GM21619 (cell line): ENCODE data around the gene RPTOR.

Experiments used
- ATAC-seq: cut with Tn5 transposase; IDR thresholded peaks from one replicate; pipeline ENCODE4 v1.9.1; 2021; ENCODE audit not compliant: unreplicated experiment

Gene RPTOR

GRCh38 chr17:80962356-80963329 is 418.0 kb downstream of the RPTOR start:
- no peak for ATAC-seq

GRCh38 chr17:80963812-80964543 is 419.3 kb downstream of the RPTOR start:
- no peak for ATAC-seq

- ATAC-seq = no peak
Observed at GRCh38 chr17:80964544-80964856, 419.9 kb downstream of the RPTOR start.

DNA sequence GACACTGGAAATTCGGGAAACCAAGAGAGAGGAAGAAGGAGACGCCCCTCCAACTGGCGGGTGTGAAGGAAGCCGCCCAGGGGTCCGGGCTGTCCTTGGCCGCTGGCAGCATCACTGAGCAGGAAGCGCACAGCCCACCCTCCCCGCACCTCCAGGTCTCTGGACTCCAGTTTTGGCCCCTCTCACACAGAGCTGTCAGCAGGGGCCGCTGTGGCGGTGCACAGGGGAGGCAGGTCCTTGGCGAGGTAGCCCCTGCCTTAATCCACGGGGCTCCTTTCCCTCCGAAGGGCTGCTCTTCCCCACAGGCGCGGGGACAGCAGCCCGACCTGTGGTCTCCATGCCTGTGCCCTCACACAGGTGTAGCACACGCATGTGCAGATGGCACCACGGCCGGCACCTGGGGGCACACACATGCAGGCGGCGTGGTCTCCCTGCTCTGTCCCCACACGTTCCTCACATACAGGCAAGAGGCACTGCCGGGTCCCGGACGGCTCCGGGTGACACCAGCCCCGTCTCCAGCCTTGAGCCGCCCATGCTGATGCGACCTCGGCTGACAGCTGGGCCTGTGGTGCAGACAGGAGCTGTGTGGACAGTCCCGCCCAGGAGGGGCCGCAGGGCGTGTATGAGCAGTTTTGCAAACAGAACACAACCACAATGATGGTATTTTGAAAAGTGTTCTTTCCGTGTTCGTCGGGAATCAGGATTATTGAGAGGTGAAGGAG is 420.4 kb downstream of the RPTOR start:
- no peak for ATAC-seq

DNA sequence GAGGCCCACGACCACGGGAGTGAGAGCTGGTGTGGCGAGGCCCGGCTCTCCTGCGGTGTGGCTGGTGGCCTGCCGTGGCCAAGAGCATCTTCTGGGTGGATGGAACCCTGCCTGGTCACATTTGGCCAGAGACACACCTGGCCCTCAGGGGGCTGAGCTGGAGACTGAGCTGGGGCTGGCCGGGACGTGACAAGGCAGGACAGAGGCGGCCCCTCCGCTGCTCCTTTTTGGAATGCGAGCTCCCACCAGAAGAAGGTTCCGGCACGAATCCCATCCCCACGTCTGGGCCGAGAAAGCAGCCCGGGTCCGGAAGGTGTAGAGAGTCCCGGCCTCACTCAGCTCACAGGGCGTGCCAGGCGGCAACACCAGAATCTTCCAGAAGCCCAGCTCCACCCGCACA is 421.0 kb downstream of the RPTOR start:
- ATAC-seq = no peak

- ATAC-seq = no peak
Observed at GRCh38 chr17:80967404-80967872, 422.8 kb downstream of the RPTOR start.

DNA sequence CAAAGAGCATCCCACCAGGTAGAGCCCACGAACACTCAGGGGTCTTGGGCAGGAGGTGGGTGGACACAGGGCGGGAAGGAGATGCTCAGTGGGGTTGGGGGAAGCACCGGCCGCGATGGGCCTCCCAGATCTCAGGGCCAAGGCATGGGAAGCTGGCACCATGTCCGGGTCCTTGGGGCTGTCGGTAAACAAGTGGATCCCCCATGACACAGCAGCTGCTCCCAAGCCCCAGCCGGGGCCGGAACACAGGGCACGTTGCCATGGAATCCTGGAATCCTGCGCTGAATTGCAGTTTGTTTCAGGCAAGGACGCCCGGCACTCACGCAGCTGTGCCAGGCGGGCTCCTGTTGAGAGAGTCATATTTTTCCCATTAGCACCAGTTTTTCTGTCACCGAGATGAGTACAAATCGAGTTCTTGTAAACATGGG is 424.0 kb downstream of the RPTOR start:
- no peak for ATAC-seq

GRCh38 chr17:80969030-80969673 is 424.5 kb downstream of the RPTOR start:
- ATAC-seq = no peak

- no peak for ATAC-seq
Observed at GRCh38 chr17:80969674-80970043, 425.0 kb downstream of the RPTOR start.

DNA sequence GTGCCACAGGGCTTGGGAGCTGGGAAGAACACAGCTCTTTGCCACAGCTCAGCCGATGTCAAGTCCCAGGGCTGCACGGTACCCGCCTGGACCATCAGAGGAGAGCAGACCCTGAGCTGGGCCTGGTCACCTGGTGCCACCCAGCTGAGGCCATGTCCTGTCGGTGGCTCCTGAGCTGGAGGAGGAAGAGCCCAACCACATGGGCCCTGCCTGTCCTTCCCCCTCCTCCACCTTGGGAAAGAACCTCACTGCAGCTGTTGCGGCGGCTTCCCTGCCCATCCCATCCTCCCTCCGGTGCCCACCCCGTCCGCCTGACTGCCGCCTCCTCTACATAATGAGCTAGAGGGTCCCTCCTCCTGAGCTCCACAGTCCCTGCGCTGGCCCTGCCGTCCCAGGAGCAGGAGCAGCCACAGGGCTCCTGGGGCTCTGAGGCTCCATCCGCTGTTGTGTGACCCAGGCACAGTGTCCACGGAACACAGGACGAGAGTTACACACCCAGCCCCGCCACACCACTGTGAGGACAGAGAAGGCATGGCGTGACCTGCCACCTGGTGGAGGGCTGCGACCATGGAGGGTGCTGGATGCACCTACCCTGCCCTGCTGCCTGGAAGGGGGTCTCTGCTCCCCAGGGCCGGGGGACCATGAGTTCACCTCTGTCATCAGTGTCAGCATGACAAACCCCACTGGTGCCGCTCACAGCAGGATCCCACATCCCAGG is 425.6 kb downstream of the RPTOR start:
- ATAC-seq = no peak

DNA sequence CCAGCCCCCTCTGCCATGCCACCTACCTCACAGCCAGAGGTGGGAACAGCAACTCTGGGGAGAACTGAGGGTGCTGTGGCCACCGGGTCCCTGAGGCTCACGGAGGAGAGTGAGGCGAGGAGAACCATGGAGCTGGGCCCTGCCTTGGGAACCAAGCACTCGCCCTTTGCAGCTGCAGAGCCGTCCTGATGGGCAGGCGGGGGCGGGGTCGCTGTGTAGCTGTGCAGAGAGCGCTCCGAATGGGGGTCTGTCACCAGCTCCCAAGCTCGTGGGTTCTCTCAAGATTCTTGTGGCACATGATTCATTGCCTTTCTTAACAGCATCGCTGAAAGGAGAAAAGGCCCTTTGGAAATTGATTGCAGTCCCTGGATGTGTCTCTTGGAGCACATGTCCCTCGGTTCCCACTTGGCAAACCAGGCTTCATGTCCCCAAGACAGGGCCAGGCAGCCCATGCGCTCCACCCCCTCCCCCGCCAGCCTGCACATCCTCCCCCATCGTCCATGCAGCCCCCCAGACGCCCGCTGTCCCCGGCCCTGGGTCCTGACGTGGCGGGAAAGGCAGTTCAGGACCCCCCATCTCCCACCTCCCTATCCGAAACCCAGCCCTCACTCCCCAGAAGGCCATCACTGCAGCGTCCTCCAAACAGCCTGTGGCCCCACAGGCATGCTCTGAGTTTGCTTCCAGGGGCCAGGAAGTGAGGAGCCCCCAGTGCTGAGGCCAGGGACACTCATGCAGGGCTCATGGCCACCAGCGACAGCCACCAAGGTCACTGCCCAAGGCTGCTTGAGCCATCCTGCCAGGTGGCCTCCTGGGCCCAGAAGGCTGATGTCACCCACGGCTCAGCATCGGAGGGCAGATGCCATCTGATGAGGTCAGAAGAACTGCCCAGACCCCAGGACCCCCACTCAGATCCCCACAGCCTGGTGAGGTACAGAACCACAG is 426.4 kb downstream of the RPTOR start:
- ATAC-seq = no peak

- no peak for ATAC-seq
Observed at GRCh38 chr17:80971704-80972304, 427.2 kb downstream of the RPTOR start.

GRCh38 chr17:80976701-80977100 is 432.1 kb downstream of the RPTOR start:
- no peak for ATAC-seq

DNA sequence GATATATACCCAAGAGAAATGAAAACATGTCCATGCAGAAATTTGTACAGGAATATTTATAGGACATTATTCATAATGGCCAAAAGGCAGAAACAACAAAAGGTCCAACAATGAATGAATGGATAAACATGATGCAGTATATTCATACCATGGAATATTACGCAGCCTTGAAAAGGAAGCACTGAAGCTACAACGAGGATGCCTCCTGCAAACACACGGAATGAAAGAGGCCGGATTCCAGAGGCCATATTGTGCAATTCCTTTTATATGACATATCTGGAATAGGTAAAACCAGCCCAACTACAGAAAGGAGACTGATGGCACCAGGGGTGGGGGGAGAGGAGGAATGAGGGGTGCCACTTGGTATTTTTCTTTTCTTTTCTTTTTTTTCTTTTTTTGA is 432.5 kb downstream of the RPTOR start:
- no peak for ATAC-seq

- ATAC-seq = no peak
Observed at GRCh38 chr17:80978499-80979497, 434.2 kb downstream of the RPTOR start.

DNA sequence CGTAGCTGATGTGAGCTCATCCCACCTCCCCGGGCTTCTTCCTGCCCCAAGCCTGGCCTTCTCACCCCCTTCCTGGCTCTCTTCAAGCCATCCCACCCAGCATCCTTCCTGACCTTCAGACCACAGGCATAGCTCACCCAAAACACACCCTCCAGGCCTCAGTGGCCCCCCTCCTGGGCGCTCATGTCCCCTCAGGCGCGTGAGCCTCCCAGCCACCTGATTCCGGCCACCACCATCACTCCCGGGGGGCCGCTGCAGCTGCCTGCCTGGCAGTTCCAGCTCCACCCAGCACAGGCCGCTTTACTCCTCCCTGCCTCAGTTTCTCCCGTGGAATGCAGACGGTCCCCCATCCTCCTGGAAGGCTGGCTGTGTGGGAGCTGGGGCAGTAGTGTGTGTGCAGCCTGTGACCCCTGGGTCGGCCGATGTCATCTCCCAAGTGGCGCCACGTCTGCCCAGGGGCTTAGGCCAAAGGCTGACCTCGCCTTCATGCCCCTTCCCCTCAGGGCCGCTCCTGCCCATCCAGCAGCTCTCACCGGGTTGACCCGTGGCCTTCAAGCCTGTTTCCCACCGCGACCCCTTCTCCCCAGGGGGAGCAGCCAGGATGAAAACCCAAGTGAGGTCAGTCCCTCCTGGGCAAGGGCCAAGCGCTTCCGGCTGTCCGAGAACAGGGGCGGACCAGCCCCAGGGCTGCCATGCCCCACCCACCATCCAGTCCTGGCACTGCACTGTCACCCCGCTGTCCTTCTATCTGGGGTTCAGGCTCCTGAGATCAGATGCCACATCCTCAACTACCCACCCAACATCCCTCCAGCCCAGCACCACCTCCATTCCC is 435.1 kb downstream of the RPTOR start:
- no peak for ATAC-seq
